SK-N-SH treated with all-trans-retinoic acid at 6 μM for 48 hours (cell line): ENCODE measurements around the gene IGHMBP2.

Source experiments
- ARNTL ChIP-seq: fragments of 450-650 bp; formaldehyde crosslinking; IDR thresholded peaks from 2 replicates; pipeline ENCODE4 v1.5.0; 2020; ENCODE audit warnings: low read depth, mild to moderate bottlenecking, moderate library complexity, borderline replicate concordance
- ESRRG ChIP-seq: fragments of 250-450 bp; sonication (Bioruptor Pico); IDR thresholded peaks from 2 replicates; pipeline ENCODE4 v1.6.1; 2021; ENCODE audit warnings: mild to moderate bottlenecking
- ISL1 ChIP-seq: fragments of 250-450 bp; sonication (Bioruptor Pico); IDR thresholded peaks from 2 replicates; pipeline ENCODE4 v2.1.2; 2022; ENCODE audit warnings: mild to moderate bottlenecking, moderate library complexity
- SNAI2 ChIP-seq: fragments of 250-450 bp; sonication (Bioruptor Pico); IDR thresholded peaks from 2 replicates; pipeline ENCODE4 v1.5.0; 2020; ENCODE audit warnings: mild to moderate bottlenecking, moderate library complexity
- TCF4 ChIP-seq: fragments of 250-450 bp; sonication (Bioruptor Pico); IDR thresholded peaks from 2 replicates; pipeline ENCODE4 v1.8.0; 2021; ENCODE audit warnings: mild to moderate bottlenecking, moderate library complexity, borderline replicate concordance
- TOX ChIP-seq: fragments of 250-450 bp; sonication (Bioruptor Pico); IDR thresholded peaks from 2 replicates; pipeline ENCODE4 v1.8.0; 2021; ENCODE audit warnings: mild to moderate bottlenecking, moderate library complexity, borderline replicate concordance
- ZFP3 ChIP-seq: fragments of 250-450 bp; sonication (Bioruptor Pico); IDR thresholded peaks from 2 replicates; pipeline ENCODE4 v1.5.0; 2020; ENCODE audit warnings: mild to moderate bottlenecking, moderate library complexity
- ZFP30 ChIP-seq: fragments of 450-650 bp; formaldehyde crosslinking; IDR thresholded peaks from 2 replicates; pipeline ENCODE4 v1.5.0; 2022; ENCODE audit warnings: mild to moderate bottlenecking, moderate library complexity
- TF ChIP-seq, protein P1 (sequence below): fragments of 250-450 bp; sonication (Bioruptor Pico); IDR thresholded peaks from 2 replicates; pipeline ENCODE4 v1.8.0; 2020; ENCODE audit warnings: mild to moderate bottlenecking, moderate library complexity, borderline replicate concordance
- TF ChIP-seq, protein P2 (sequence below): fragments of 250-450 bp; sonication (Bioruptor Pico); IDR thresholded peaks from 2 replicates; pipeline ENCODE4 v1.5.1; 2021; ENCODE audit warnings: mild to moderate bottlenecking, moderate library complexity

DNA sequence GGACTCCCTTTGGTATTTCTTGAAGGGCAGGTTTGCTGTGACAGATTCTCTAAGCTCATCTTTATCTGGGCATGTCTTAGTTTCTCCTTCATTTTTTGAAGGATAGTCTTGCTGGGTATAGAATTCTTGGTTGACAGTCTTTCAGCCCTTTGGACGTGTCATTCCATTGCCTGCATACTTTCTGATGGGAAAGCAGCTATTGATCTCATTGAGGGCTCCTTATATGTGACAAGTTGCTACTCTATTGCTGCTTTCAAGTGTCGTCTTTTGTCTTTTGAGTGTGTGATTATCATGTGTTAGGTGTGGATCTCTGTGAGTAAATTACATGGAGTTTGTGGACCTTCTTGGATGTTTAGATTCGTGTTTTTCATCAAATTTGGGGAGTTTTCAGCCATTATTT lies 21.9 kb downstream of the IGHMBP2 start:
- TF ChIP-seq, protein P1, sequence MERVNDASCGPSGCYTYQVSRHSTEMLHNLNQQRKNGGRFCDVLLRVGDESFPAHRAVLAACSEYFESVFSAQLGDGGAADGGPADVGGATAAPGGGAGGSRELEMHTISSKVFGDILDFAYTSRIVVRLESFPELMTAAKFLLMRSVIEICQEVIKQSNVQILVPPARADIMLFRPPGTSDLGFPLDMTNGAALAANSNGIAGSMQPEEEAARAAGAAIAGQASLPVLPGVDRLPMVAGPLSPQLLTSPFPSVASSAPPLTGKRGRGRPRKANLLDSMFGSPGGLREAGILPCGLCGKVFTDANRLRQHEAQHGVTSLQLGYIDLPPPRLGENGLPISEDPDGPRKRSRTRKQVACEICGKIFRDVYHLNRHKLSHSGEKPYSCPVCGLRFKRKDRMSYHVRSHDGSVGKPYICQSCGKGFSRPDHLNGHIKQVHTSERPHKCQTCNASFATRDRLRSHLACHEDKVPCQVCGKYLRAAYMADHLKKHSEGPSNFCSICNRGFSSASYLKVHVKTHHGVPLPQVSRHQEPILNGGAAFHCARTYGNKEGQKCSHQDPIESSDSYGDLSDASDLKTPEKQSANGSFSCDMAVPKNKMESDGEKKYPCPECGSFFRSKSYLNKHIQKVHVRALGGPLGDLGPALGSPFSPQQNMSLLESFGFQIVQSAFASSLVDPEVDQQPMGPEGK (CRISPR knock-in tag): no peak
- TF ChIP-seq TOX (CRISPR knock-in tag) (no peak), TCF4 (CRISPR knock-in tag) (no peak), SNAI2 (no peak), ESRRG (CRISPR knock-in tag) (no peak), ZFP30 (no peak), ZFP3 (no peak), ISL1 (no peak), ARNTL (no peak)
- TF ChIP-seq, protein P2, sequence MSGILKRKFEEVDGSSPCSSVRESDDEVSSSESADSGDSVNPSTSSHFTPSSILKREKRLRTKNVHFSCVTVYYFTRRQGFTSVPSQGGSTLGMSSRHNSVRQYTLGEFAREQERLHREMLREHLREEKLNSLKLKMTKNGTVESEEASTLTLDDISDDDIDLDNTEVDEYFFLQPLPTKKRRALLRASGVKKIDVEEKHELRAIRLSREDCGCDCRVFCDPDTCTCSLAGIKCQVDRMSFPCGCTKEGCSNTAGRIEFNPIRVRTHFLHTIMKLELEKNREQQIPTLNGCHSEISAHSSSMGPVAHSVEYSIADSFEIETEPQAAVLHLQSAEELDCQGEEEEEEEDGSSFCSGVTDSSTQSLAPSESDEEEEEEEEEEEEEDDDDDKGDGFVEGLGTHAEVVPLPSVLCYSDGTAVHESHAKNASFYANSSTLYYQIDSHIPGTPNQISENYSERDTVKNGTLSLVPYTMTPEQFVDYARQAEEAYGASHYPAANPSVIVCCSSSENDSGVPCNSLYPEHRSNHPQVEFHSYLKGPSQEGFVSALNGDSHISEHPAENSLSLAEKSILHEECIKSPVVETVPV (CRISPR knock-in tag): no peak
